Measurements from ENCODE around the gene NECAB2.

GRCh38 chr16:83955218-83956130, 12.6 kb upstream of the NECAB2 start:
- TF ChIP-seq CTCF (IDR thresholded peaks at IDR 0.05) = no peak
- TF ChIP-seq POLR2AphosphoS5 (IDR thresholded peaks at IDR 0.05) = no peak
- TF ChIP-seq EP300 (IDR thresholded peaks at IDR 0.05) = no peak
- TF ChIP-seq POLR2A (IDR thresholded peaks at IDR 0.05) = no peak

Measured in gastroesophageal sphincter (tissue), 3 donors.